SU-DHL-6 (cell line): Measurements from ENCODE around the gene MAML2.

Experiments
- EZH2phosphoT487 ChIP-seq: fragments of 200-600 bp; sonication (generic), shearing (Covaris generic); conservative IDR thresholded peaks from 2 replicates; pipeline ENCODE4 v1.6.1; 2018; ENCODE audit warnings: mild to moderate bottlenecking, antibody characterized with exemption, low read length, moderate library complexity, mixed read lengths
- TF ChIP-seq, protein P1 (sequence below): fragments of 200-600 bp; sonication (generic); IDR thresholded peaks from one replicate; pipeline ENCODE4 v1.5.1; 2017; ENCODE audit warnings: antibody characterized with exemption, mild to moderate bottlenecking, low read length, moderate library complexity; ENCODE audit not compliant: insufficient read depth, poor library complexity, severe bottlenecking

DNA sequence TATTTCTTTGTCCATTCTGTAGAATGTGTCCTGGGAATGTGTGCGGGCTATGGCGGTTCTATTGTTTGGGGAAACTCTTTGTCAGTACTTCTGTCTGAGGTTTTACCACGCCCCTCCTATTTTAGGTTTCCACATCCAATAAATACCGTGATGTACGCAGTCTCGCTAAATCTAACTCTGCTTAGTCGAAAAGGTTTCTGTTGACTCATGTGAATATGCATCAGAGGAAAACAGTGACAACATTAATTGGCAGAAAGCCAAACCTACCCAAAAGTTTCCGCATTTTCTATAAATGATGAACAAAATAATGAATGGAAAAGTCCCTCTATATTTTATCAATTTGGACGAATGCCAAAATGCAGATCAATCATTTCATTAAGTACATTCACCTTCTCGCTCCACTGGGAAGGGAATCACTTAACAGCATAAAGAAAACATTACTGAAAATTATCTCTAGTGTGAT, 143.4 kb downstream of the MAML2 start:
- TF ChIP-seq, protein P1, sequence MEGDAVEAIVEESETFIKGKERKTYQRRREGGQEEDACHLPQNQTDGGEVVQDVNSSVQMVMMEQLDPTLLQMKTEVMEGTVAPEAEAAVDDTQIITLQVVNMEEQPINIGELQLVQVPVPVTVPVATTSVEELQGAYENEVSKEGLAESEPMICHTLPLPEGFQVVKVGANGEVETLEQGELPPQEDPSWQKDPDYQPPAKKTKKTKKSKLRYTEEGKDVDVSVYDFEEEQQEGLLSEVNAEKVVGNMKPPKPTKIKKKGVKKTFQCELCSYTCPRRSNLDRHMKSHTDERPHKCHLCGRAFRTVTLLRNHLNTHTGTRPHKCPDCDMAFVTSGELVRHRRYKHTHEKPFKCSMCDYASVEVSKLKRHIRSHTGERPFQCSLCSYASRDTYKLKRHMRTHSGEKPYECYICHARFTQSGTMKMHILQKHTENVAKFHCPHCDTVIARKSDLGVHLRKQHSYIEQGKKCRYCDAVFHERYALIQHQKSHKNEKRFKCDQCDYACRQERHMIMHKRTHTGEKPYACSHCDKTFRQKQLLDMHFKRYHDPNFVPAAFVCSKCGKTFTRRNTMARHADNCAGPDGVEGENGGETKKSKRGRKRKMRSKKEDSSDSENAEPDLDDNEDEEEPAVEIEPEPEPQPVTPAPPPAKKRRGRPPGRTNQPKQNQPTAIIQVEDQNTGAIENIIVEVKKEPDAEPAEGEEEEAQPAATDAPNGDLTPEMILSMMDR, result no peak
- no peak for TF ChIP-seq EZH2phosphoT487
